Duodenal mucosa (tissue), 2 donors: ENCODE data around the gene OSBPL9.
"Not testable (repeated sequence)": the region's sequence is repeated elsewhere in the genome, so short reads cannot be mapped to it uniquely, and the experiment has no call there.

Source experiments
- H3K27ac ChIP-seq: one replicate; pipeline ENCODE4 v1.7.0; 2013; ENCODE audit warnings: low read depth, low read length
- H3K27me3 ChIP-seq, 2 donors: one replicate each; pipeline ENCODE4 v1.7.0; 2013; ENCODE audit warnings: low read length in 2 of 2, control low read depth in 1 of 2; ENCODE audit not compliant: insufficient read depth in 2 of 2, control insufficient read depth in 1 of 2
- H3K36me3 ChIP-seq, 2 donors: one replicate each; pipeline ENCODE4 v1.7.0; 2013; ENCODE audit warnings: low read length in 2 of 2, control low read depth in 1 of 2; ENCODE audit not compliant: insufficient read depth in 2 of 2, control insufficient read depth in 1 of 2
- H3K4me1 ChIP-seq, 2 donors: one replicate each; pipeline ENCODE4 v1.7.0; 2013; ENCODE audit warnings: low read length in 2 of 2, control low read depth in 1 of 2; ENCODE audit not compliant: insufficient read depth in 2 of 2, control insufficient read depth in 1 of 2
- H3K4me3 ChIP-seq, 2 donors: one replicate each; pipeline ENCODE4 v1.7.0; 2013; ENCODE audit warnings: low read length in 2 of 2, low read depth in 1 of 2
- H3K9ac ChIP-seq, 2 donors: one replicate each; pipeline ENCODE4 v1.7.0; 2013; ENCODE audit warnings: low read length in 2 of 2, low read depth in 1 of 2
- H3K9me3 ChIP-seq, 2 donors: one replicate each; pipeline ENCODE4 v1.7.0; 2013; ENCODE audit warnings: low read length in 2 of 2, control low read depth in 1 of 2; ENCODE audit not compliant: control insufficient read depth in 1 of 2

Gene OSBPL9

DNA sequence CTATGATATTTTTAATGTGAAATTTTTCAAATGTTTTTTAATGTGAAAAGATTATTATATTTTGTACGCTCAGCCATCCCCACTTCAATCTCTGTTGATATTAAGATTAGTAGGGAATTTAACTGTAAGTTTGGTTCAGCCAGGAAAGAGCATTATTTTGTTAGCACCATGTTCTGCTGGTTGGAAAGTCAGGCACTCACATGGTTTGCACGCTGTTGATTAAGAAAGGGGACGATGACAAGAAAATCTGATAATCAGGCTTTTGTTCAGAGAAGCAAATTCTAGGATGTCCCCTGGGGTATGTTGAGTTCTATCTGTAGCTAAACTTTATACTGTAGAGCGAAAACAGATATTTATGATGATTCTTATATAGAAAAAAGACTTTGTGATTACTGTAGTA is 115.1 kb downstream of the OSBPL9 start:
- Histone ChIP-seq H3K9ac (no peak overlapping the region), H3K9me3 (no peaks in the 10 kb centered on the region), H3K27me3 (no peaks in the 10 kb centered on the region), H3K27ac (no peak overlapping the region), H3K36me3 (no peaks in the 10 kb centered on the region), H3K4me3 (no peak overlapping the region), H3K4me1 (peaks cover 6 to 22% of the 10 kb centered on the region in 2 donors)

DNA sequence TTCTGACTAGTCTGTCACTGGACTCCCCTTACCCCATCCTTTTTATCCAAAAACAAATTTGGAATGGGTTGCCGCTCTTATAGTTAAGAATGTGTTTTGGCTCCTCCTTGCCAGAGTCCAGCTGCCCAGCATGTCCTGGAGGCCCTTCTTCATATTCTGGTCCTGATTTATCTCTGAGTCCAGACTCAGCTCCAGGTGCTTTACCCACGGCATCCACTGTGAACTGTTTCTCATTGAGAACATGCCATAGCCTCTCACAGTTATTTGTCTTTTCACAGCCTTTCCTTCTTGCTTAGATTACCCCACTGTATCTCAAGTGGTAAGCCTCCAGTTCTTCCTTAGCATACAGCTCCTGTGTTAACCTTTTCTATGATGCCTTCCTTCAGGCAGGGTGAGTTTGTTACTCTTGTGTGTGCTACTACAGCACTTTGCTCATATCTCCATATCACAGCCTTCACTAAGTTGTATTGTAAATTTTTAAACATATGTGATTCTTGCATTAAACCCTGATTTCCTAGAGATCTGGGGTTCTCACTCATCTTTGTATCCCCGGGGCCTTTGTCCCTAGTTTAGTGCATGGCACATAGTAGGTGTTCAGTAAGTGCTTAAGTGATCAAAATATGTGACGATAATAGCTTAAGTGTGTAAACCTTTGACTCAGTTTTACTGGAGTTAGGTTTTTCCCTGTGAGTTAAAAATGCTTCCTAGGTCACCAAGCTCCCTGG is 116.0 kb downstream of the OSBPL9 start:
- Histone ChIP-seq H3K36me3 (no peaks in the 10 kb centered on the region), H3K9me3 (no peaks in the 10 kb centered on the region), H3K27ac (no peak overlapping the region), H3K9ac (no peak overlapping the region), H3K4me1 (peaks cover 12 to 28% of the 10 kb centered on the region in 2 donors), H3K27me3 (no peaks in the 10 kb centered on the region), H3K4me3 (no peak overlapping the region)

- H3K27me3 ChIP-seq, H3K27ac ChIP-seq, H3K36me3 ChIP-seq, H3K9ac ChIP-seq, H3K9me3 ChIP-seq, H3K4me3 ChIP-seq: not testable (repeated sequence)
- H3K4me1 ChIP-seq, result peaks cover 13 to 32% of the 10 kb centered on the region in 2 donors
Observed at GRCh38 chr1:51733426-51733774, 116.5 kb downstream of the OSBPL9 start.

GRCh38 chr1:51733793-51734522 is 117.1 kb downstream of the OSBPL9 start:
- Histone ChIP-seq H3K4me1 (peaks cover 9 to 26% of the 10 kb centered on the region in 2 donors), H3K27ac (no peak overlapping the region), H3K4me3 (no peak overlapping the region), H3K36me3 (no peaks in the 10 kb centered on the region), H3K9ac (no peak overlapping the region), H3K27me3 (no peaks in the 10 kb centered on the region), H3K9me3 (no peaks in the 10 kb centered on the region)

GRCh38 chr1:51734896-51735745 is 118.2 kb downstream of the OSBPL9 start:
- Histone ChIP-seq H3K9me3 (no peaks in the 10 kb centered on the region), H3K27me3 (no peaks in the 10 kb centered on the region), H3K27ac (no peak overlapping the region), H3K4me1 (peaks cover 9 to 23% of the 10 kb centered on the region in 2 donors), H3K36me3 (no peaks in the 10 kb centered on the region), H3K4me3 (no peak overlapping the region), H3K9ac (no peak overlapping the region)

- Histone ChIP-seq H3K36me3 (no peaks in the 10 kb centered on the region), H3K4me1 (peaks cover 9 to 16% of the 10 kb centered on the region in 2 donors), H3K27ac (no peak overlapping the region), H3K4me3 (no peak overlapping the region), H3K9me3 (no peaks in the 10 kb centered on the region), H3K27me3 (no peaks in the 10 kb centered on the region), H3K9ac (no peak overlapping the region)
Observed at GRCh38 chr1:51735746-51736254, 118.9 kb downstream of the OSBPL9 start.

GRCh38 chr1:51736702-51737101 is 119.8 kb downstream of the OSBPL9 start:
- H3K4me3 ChIP-seq, result no peak overlapping the region
- no peak overlapping the region for H3K9ac ChIP-seq
- H3K27me3 ChIP-seq, result no peaks in the 10 kb centered on the region
- no peaks in the 10 kb centered on the region for H3K9me3 ChIP-seq
- no peak overlapping the region for H3K27ac ChIP-seq
- peaks cover 9 to 16% of the 10 kb centered on the region in 2 donors for H3K4me1 ChIP-seq
- no peaks in the 10 kb centered on the region for H3K36me3 ChIP-seq

GRCh38 chr1:51738681-51739080 is 121.8 kb downstream of the OSBPL9 start:
- H3K27ac ChIP-seq, result no peak overlapping the region
- no peaks in the 10 kb centered on the region for H3K9me3 ChIP-seq
- H3K4me1 ChIP-seq, result peaks cover 9 to 16% of the 10 kb centered on the region in 2 donors
- no peak overlapping the region for H3K4me3 ChIP-seq
- H3K9ac ChIP-seq, result no peak overlapping the region
- no peaks in the 10 kb centered on the region for H3K27me3 ChIP-seq
- H3K36me3 ChIP-seq, result no peaks in the 10 kb centered on the region

DNA sequence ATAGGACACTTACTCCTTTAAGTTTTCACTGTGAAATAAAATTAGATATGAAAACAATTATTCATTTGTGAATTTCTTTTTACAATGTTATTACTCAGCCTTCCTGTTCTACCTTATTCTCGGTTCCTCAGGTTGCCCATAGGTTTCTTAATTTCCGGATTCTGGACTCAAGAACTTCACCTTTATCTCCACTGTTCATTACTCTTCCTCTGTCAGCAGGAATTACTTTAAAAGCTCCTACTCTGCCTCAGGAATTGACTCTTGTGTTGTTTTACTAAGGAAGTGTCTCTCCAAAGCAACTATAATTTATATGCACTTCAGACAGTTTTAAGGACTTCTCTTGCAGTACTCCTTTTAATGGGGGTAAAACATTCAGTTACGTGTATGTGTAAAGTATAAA is 123.8 kb downstream of the OSBPL9 start:
- Histone ChIP-seq H3K27ac (no peak overlapping the region), H3K9ac (no peak overlapping the region), H3K4me1 (peaks cover 9 to 16% of the 10 kb centered on the region in 2 donors), H3K4me3 (no peak overlapping the region), H3K36me3 (no peaks in the 10 kb centered on the region), H3K9me3 (no peaks in the 10 kb centered on the region), H3K27me3 (no peaks in the 10 kb centered on the region)
